ENCODE results near the gene NKX2-8.
A peak's percentile ranks its signal among the peaks of the same experiment; 100 is the strongest.

The NKX2-8 gene

DNA sequence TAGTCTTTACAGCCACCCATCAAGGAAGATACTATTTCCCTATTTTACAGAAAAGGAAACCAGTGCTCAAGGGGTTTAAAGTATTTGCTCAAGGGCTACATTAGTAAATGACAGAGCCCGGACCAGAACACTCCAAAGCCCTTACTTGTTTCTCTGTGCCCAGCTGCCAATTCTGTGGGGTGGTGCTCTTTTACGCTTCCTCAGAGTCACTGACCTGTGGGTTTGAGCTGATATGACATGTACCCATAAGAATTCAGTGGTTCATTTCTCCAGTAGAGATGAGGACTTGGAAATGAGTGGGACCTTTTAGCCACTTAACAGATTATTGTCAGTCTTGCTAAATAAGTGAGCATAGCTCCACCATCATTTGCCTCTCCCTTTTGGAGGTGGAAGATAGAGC lies 37.4 kb upstream of the NKX2-8 start:
- DNase-seq (ENCODE audit: extremely low read depth, insufficient read length) = no peak
- Histone ChIP-seq H3K27me3 (replicated peaks; ENCODE audit: control insufficient read depth, insufficient read depth, low read length) (no peaks in the 10 kb centered on the region), H3K4me3 (replicated peaks; ENCODE audit: low read depth, low read length) (no peak overlapping the region), H3K36me3 (ENCODE audit: control insufficient read depth, insufficient read depth, low read length) (no peaks in the 10 kb centered on the region)
- TF ChIP-seq, protein P1, sequence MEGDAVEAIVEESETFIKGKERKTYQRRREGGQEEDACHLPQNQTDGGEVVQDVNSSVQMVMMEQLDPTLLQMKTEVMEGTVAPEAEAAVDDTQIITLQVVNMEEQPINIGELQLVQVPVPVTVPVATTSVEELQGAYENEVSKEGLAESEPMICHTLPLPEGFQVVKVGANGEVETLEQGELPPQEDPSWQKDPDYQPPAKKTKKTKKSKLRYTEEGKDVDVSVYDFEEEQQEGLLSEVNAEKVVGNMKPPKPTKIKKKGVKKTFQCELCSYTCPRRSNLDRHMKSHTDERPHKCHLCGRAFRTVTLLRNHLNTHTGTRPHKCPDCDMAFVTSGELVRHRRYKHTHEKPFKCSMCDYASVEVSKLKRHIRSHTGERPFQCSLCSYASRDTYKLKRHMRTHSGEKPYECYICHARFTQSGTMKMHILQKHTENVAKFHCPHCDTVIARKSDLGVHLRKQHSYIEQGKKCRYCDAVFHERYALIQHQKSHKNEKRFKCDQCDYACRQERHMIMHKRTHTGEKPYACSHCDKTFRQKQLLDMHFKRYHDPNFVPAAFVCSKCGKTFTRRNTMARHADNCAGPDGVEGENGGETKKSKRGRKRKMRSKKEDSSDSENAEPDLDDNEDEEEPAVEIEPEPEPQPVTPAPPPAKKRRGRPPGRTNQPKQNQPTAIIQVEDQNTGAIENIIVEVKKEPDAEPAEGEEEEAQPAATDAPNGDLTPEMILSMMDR (IDR thresholded peaks at IDR 0.05; ENCODE audit: insufficient read depth, low read length, poor library complexity, severe bottlenecking) = no peak

DNA sequence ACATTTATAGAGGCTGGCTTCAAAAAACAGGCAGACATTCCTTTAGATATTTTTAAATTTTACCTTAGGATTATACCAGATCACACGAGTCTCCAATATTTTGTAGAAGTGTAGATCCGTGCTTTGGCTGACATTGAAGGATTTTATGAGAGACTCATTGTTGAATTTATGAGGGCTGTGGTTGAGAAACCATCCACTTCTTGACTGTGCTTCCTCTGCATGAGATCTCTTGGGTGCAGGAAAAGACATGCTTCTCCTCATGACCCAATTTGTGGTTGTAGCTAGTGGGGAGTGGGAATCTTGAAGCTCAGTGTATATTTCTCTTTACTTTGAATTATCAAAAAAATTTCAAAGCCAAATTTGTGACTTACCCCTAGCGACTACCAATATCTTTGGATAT lies 36.7 kb upstream of the NKX2-8 start:
- no peaks in the 10 kb centered on the region for H3K36me3 ChIP-seq (ENCODE audit: control insufficient read depth, insufficient read depth, low read length)
- no peak overlapping the region for H3K4me3 ChIP-seq (replicated peaks; ENCODE audit: low read depth, low read length)
- TF ChIP-seq, protein P1 (IDR thresholded peaks at IDR 0.05; ENCODE audit: insufficient read depth, low read length, poor library complexity, severe bottlenecking) = no peak
- no peaks in the 10 kb centered on the region for H3K27me3 ChIP-seq (replicated peaks; ENCODE audit: control insufficient read depth, insufficient read depth, low read length)
- DNase-seq (ENCODE audit: extremely low read depth, insufficient read length) = no peak

DNA sequence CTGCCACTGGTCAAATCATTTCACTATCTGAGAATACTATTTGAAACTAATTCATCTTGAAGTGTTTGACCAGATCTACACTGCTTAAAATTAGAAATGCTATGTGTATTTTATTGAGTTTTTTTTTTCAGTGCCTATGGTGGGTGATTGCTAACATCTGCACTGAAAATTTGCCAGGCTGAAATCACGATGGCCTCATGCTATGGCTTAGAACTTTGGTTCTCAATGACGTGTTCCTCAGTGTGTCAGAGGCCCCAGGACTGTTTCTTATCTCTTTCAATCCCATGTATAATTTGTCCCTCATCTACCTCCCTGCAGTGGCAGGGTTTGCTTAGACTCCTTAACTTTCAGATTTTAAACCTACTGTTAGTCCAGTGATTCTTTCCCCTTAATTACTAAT lies 36.2 kb upstream of the NKX2-8 start:
- no peak for DNase-seq (ENCODE audit: extremely low read depth, insufficient read length)
- H3K27me3 ChIP-seq (replicated peaks; ENCODE audit: control insufficient read depth, insufficient read depth, low read length) = no peaks in the 10 kb centered on the region
- no peaks in the 10 kb centered on the region for H3K36me3 ChIP-seq (ENCODE audit: control insufficient read depth, insufficient read depth, low read length)
- H3K4me3 ChIP-seq (replicated peaks; ENCODE audit: low read depth, low read length) = no peak overlapping the region
- TF ChIP-seq, protein P1 (IDR thresholded peaks at IDR 0.05; ENCODE audit: insufficient read depth, low read length, poor library complexity, severe bottlenecking) = no peak

DNA sequence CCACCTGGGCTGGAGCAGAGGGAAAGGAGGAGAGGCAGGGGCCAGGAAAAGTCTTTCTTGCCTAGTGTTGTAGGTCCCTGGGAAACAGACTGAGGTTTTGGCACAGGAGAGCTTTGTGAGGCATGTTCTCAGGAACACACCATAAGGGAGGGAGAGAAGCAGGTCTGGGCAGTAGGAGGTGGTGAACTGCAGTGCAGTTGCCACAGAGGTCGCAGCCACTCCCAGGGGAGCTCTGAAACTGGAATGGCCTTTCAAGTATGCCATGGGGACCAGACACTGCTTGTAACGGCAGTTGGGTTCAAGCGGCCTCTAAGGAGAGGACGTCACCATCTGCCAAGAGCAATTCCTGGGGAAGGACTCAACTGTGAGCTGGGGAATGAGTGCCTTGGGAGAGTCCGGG lies 35.4 kb upstream of the NKX2-8 start:
- Histone ChIP-seq H3K36me3 (ENCODE audit: control insufficient read depth, insufficient read depth, low read length) (no peaks in the 10 kb centered on the region), H3K27me3 (replicated peaks; ENCODE audit: control insufficient read depth, insufficient read depth, low read length) (no peaks in the 10 kb centered on the region), H3K4me3 (replicated peaks; ENCODE audit: low read depth, low read length) (no peak overlapping the region)
- TF ChIP-seq, protein P1 (IDR thresholded peaks at IDR 0.05; ENCODE audit: insufficient read depth, low read length, poor library complexity, severe bottlenecking) = no peak
- no peak for DNase-seq (ENCODE audit: extremely low read depth, insufficient read length)

DNA sequence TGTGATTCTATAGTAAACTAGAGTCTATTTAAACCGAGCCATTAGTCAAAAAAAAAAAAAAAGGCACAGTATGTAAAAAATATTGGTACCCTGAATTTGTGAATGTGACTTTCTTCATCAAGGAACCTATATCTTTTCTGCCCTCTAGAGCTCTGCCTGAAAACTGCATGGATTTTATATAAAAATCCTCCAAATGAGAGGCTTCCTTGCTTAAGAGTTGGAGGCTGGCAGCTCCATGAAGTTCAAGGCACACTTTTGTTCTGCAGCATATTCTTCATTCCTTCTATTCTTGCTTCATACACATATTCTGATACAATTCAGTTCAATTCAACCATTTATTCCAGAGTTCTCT lies 23.1 kb upstream of the NKX2-8 start:
- TF ChIP-seq, protein P1 (IDR thresholded peaks at IDR 0.05; ENCODE audit: insufficient read depth, low read length, poor library complexity, severe bottlenecking) = peak; percentile 14
- no peak for DNase-seq (ENCODE audit: extremely low read depth, insufficient read length)
- Histone ChIP-seq H3K36me3 (ENCODE audit: control insufficient read depth, insufficient read depth, low read length) (no peaks in the 10 kb centered on the region), H3K4me3 (replicated peaks; ENCODE audit: low read depth, low read length) (no peak overlapping the region), H3K27me3 (replicated peaks; ENCODE audit: control insufficient read depth, insufficient read depth, low read length) (no peaks in the 10 kb centered on the region)

DNA sequence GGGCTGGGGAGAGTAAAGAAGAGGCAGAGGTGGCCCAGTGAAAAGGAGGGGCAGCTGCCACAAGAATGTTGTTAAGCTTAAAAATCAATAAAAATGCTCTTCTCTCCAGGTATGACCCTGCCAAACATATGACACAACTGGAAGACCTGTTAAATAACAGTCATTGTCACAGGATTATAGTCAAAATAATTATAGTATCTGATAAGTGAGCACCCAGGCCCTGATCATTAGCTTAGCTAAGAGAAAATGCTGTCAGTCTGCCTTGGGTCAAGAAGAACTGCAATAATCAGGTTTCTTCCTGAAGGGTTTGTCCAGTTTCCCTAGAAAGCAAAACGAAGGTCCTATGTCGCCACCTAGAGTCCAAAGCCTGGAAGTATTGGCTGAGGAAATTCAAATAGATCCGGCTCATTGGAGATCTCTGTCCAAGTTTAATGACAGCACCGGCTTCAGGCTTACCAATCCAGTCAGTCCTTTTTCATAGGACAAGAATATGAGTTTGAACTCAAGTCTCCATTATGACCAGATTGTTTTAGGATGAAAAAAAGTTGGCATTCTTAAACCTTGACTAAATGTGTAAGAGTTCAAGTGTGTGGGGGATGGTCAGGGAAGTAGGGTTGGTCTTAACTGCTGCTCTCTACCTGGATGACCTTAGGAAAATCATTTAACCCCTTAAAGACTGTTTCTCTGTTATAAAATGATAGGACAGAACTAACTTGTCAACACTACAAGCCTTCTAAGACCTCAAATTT lies 22.5 kb upstream of the NKX2-8 start:
- Histone ChIP-seq H3K4me3 (replicated peaks; ENCODE audit: low read depth, low read length) (no peak overlapping the region), H3K36me3 (ENCODE audit: control insufficient read depth, insufficient read depth, low read length) (no peaks in the 10 kb centered on the region), H3K27me3 (replicated peaks; ENCODE audit: control insufficient read depth, insufficient read depth, low read length) (no peaks in the 10 kb centered on the region)
- no peak for DNase-seq (ENCODE audit: extremely low read depth, insufficient read length)
- TF ChIP-seq, protein P1 (IDR thresholded peaks at IDR 0.05; ENCODE audit: insufficient read depth, low read length, poor library complexity, severe bottlenecking) = peak; percentile 82
